ENCODE data around the gene POU2AF2. TPM values are rescaled to one million over a fixed set of nuclear protein-coding genes. Genes with fewer than 3 reads are reported as not detected.

The POU2AF2 gene, protein sequence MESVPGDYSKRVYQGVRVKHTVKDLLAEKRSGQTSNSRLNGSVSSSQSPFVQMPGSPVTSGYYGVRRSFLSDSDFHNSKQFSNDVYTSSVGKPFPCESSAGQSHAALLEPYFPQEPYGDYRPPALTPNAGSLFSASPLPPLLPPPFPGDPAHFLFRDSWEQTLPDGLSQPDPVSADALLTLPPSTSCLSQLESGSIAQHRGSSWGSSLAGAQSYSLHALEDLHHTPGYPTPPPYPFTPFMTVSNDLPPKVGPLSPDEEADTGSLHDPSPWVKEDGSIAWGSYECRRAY
- not detected in 2 replicates for total RNA-seq (2021)
- not detected for Bru-seq, nascent RNA
- not detected for BruChase-seq, experiment 1, labeled RNA remaining after a 2-hour chase
- not detected for BruChase-seq, experiment 2, labeled RNA remaining after a 6-hour chase
- long read RNA-seq: 0 reads

- Histone ChIP-seq H2AFZ (no peak within 1 kb of the TSS), H3K27ac (no peak within 1 kb of the TSS), H3K27me3 (ENCODE audit: insufficient read depth, low read depth) (no peaks in the 10 kb centered on the region; the same call in 1 of the 2 replicates), H3K36me3 (ENCODE audit: low read depth) (no peaks in the 10 kb centered on the region), H4K20me1 (ENCODE audit: insufficient read depth) (no peaks in the 10 kb centered on the region), H3K79me2 (ENCODE audit: low read depth) (no peaks in the 10 kb centered on the region), H3K4me2 (no peak within 1 kb of the TSS), H3K9me2 (ENCODE audit: insufficient read depth) (0 out of 2 replicates have a peak, but pooled peaks cover 4% of the 10 kb centered on the region), H3K4me1 (replicated peaks; ENCODE audit: insufficient read depth) (no peaks in the 10 kb centered on the region), H3K4me3 (no peak within 1 kb of the TSS), H3F3A (ENCODE audit: insufficient read depth, low read depth) (no peaks in the 10 kb centered on the region), H3K9me3 (ENCODE audit: insufficient read depth, low read depth) (no peaks in the 10 kb centered on the region)
- ChIA-PET POLR2A (ENCODE audit: unreplicated experiment) (no interaction called here), CTCF (no interaction called here)
- intact Hi-C loops (cut with micrococcal nuclease; ENCODE audit: unreplicated experiment): no loop called here
- no TSS peak for BruUV-seq (replicated peaks)
- TF ChIP-seq, protein P1, sequence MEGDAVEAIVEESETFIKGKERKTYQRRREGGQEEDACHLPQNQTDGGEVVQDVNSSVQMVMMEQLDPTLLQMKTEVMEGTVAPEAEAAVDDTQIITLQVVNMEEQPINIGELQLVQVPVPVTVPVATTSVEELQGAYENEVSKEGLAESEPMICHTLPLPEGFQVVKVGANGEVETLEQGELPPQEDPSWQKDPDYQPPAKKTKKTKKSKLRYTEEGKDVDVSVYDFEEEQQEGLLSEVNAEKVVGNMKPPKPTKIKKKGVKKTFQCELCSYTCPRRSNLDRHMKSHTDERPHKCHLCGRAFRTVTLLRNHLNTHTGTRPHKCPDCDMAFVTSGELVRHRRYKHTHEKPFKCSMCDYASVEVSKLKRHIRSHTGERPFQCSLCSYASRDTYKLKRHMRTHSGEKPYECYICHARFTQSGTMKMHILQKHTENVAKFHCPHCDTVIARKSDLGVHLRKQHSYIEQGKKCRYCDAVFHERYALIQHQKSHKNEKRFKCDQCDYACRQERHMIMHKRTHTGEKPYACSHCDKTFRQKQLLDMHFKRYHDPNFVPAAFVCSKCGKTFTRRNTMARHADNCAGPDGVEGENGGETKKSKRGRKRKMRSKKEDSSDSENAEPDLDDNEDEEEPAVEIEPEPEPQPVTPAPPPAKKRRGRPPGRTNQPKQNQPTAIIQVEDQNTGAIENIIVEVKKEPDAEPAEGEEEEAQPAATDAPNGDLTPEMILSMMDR (conservative IDR thresholded peaks at IDR 0.05): no peak
- TF ChIP-seq EZH2 (IDR thresholded peaks at IDR 0.05; ENCODE audit: low read depth): no peak
- DNase-seq: no peak
Observed at GRCh38 chr11:111245425-111245824, at the start of gene POU2AF2. Gene POU2AF2, plus strand, starts transcription at chr11:111245725. Its CDS starts 129 bp downstream, at chr11:111245854.

DNA sequence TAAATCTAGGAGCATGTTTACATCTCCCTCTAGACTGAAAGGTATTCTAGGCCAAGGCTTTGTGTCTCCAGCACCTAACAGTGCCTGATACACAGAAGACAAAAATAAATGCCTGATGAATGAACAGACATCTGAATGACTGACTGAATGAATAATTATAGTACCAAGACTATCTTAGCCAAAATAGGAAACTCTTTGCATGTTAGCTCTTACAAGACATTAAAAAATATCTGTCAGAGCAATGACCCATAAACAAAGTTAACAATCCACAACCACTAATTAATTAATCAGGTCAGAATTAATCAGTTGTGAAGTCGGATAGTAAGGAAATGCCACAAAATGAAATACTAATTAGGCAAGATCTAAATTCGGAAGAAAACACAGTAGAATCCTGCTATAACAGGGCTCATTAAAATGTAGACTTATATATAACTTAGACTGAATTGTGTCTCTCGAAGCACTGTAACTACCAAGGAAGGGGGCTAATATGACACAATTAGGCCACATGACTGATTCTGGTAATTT is 45.5 kb upstream of the POU2AF2 start:
- intact Hi-C loops (cut with micrococcal nuclease; ENCODE audit: unreplicated experiment): no loop called here
- POLR2A ChIA-PET (ENCODE audit: unreplicated experiment): no interaction called here

GRCh38 chr11:111204211-111204610 is 41.3 kb upstream of the POU2AF2 start:
- POLR2A ChIA-PET (ENCODE audit: unreplicated experiment): no interaction called here
- BruUV-seq (replicated peaks): no TSS peak
- Histone ChIP-seq H3K79me2 (ENCODE audit: low read depth) (no peaks in the 10 kb centered on the region), H3K4me2 (no peak overlapping the region), H3F3A (ENCODE audit: insufficient read depth, low read depth) (peaks cover 11% of the 10 kb centered on the region), H3K4me3 (no peak overlapping the region), H2AFZ (no peak overlapping the region), H4K20me1 (ENCODE audit: insufficient read depth) (no peaks in the 10 kb centered on the region), H3K27ac (no peak overlapping the region), H3K36me3 (ENCODE audit: low read depth) (no peaks in the 10 kb centered on the region), H3K9me2 (ENCODE audit: insufficient read depth) (no peaks in the 10 kb centered on the region), H3K27me3 (ENCODE audit: insufficient read depth, low read depth) (no peaks in the 10 kb centered on the region), H3K9me3 (ENCODE audit: insufficient read depth, low read depth) (no peaks in the 10 kb centered on the region), H3K4me1 (replicated peaks; ENCODE audit: insufficient read depth) (peaks cover 18% of the 10 kb centered on the region)
- CTCF ChIA-PET: no interaction called here
- no peak for DNase-seq
- TF ChIP-seq, protein P1 (conservative IDR thresholded peaks at IDR 0.05): no peak
- no peak for TF ChIP-seq EZH2 (IDR thresholded peaks at IDR 0.05; ENCODE audit: low read depth)
- intact Hi-C loops (cut with micrococcal nuclease; ENCODE audit: unreplicated experiment): no loop called here

More for the DNA sequence above, 45.5 kb upstream of the POU2AF2 start:
- no peaks in the 10 kb centered on the region for H3K9me2 ChIP-seq (ENCODE audit: insufficient read depth)
- H2AFZ ChIP-seq: no peak overlapping the region
- no peaks in the 10 kb centered on the region for H3K79me2 ChIP-seq (ENCODE audit: low read depth)
- H4K20me1 ChIP-seq (ENCODE audit: insufficient read depth): no peaks in the 10 kb centered on the region
- H3K9me3 ChIP-seq (ENCODE audit: insufficient read depth, low read depth): no peaks in the 10 kb centered on the region
- no peak overlapping the region for H3K27ac ChIP-seq
- BruUV-seq (replicated peaks): no TSS peak
- no peak overlapping the region for H3K4me3 ChIP-seq
- H3K4me2 ChIP-seq: no peak overlapping the region
- H3K27me3 ChIP-seq (ENCODE audit: insufficient read depth, low read depth): no peaks in the 10 kb centered on the region
- no peaks in the 10 kb centered on the region for H3F3A ChIP-seq (ENCODE audit: insufficient read depth, low read depth)
- TF ChIP-seq, protein P1 (conservative IDR thresholded peaks at IDR 0.05): no peak
- TF ChIP-seq EZH2 (IDR thresholded peaks at IDR 0.05; ENCODE audit: low read depth): no peak
- no peaks in the 10 kb centered on the region for H3K36me3 ChIP-seq (ENCODE audit: low read depth)
- H3K4me1 ChIP-seq (replicated peaks; ENCODE audit: insufficient read depth): no peaks in the 10 kb centered on the region
- CTCF ChIA-PET: no interaction called here
- no peak for DNase-seq
